Amygdala (tissue), 56 donors: ENCODE results near the gene ATP6V1G2.

Source experiments
- DNase-seq, 56 donors: peaks; one replicate each; lab custom pipeline; 2025; lab: John Stamatoyannopoulos, UW

Gene ATP6V1G2

GRCh38 chr6:31557443-31558317, 11.3 kb upstream of the ATP6V1G2 start:
- no peak for DNase-seq

DNA sequence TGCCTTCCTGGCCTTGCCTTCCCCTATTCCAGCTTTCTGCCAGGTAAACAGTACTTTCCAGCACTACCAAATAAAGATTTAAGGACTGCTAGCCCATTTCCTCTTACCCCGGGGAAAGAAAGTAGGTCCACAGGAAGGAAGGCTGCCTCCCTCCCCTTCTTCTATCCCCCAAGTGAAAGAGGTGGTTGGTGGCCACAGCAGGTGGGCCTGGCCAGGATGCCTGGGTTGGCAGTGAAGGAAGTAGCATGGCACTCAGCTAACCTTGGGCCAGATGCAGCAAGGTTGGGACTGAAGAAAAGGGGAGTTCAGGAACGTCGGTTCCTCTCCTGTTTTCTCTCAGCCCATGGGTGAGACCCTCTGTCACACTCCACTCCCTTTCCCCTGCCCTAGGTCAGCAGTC, 9.9 kb upstream of the ATP6V1G2 start:
- DNase-seq, result no peak

- peak in 12 of 56 donors; percentile 2 to 66 (median 14) for DNase-seq
Observed at GRCh38 chr6:31551371-31551770, 5.0 kb upstream of the ATP6V1G2 start.

DNA sequence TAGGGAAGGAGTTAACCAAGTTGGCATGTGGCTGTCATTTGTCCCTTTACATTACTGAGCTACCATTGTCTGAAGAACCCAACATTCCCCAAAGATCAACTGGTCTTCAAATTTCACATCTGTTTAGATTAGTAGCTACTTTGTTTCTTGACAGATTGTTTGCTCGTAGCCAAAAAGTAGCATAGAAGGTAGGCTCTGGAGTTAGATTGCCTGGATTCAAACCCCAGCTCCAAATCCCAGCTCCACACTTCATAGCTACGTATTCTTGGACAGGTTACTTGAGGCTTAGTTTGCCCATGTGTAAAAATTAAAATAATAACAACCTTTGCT, 2.1 kb upstream of the ATP6V1G2 start:
- DNase-seq, result no peak

DNA sequence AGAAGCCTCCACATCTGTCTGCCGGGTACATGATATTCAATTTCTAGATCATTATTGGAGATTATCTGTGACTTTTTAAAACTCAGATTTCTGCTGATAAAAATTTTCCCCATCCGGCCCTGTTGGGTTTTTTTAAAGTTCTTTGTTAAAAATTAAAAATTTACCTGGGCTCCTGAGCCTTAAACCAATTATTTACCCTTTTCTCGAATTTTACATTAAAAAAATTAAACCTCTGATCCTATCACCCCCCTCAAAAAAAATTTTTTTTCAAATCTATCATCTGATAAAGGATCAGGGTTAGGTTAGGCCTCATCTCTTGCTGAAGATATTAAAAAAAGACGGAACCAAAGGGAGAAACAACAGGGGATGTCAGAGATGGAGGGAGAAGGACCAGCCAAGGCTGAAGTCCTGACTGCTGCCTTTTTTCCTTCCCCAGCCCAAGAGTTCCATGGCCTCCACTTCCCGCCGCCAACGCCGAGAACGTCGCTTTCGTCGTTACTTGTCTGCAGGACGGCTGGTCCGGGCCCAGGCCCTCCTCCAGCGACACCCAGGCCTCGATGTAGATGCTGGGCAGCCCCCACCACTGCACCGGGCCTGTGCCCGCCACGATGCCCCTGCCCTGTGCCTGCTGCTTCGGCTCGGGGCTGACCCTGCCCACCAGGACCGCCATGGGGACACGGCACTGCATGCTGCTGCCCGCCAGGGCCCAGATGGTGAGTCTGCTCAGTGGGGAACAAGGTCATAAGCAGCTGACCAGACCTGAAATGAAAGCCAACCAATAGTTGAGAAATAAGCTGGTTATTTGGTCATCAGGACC, 1.5 kb upstream of the ATP6V1G2 start:
- DNase-seq, result no peak

- DNase-seq, result peak; percentile 53 to 98 (median 94)
Observed at GRCh38 chr6:31546958-31547726, 734 bp upstream of the ATP6V1G2 start, which contains the start of gene NFKBIL1. Gene NFKBIL1 (plus strand): TSS chr6:31547608. CDS start chr6:31547695, 87 bp downstream.

DNA sequence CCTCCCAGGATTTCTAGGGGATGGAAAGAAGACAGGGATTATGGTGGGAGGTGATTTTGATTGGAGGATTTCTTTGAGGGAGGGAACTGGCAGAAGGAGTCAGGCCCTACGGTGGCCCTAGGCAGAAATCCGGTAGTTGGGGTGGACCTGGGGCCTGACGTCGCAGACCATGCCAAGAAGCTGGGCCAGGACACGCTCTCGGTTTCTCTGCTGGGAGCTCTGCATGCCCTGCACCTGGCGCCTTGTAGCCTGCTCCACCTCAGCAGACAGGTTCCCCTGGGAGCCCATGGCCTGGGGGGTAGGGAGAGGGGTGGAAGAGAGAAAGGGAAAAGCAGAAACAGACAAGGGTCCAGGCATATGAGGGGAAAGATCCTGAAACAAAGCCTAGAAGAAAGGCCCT, 1.1 kb downstream of the ATP6V1G2 start:
- DNase-seq, result no peak

DNA sequence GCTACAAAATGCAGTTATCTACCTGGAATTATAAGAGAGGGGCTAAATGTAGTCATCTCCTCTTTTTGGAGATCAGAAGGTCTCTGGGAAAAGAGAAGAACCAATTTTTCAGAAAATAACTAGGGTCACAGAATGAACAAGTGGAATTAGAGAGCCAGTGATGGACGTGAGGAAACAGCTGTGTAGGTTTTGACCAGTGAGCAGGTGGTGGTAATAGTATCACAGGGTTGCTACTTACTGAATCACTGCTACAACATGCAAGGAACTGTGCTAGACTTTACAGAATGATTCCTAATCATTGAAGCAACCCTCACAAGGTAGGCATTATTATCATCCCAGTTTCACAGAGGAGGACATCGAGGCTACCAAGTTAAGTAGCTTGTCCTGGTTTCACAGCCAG, 1.7 kb downstream of the ATP6V1G2 start:
- DNase-seq, result no peak

DNA sequence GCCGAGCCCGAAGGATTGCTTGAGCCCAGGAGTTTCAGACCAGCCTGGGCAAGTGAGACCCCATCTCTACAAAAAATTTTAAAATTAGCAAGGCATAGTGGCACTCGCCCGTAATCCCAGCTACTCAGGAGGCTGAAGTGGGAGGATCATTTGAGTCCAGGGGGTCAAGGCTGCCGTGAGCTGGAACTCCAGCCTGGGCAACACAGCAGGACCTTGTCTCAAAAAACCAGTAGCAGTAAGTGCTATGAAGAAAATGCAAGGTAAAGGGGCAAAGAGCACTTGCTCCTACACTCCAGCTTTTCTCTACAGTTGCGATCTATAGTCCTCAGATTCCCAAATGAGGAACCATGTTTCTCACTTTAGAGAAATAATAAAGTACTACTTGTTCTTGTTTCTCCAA, 2.8 kb downstream of the ATP6V1G2 start:
- DNase-seq, result no peak

- peak; percentile 67 to 97 (median 92) for DNase-seq
Observed at GRCh38 chr6:31541658-31542521, 4.5 kb downstream of the ATP6V1G2 start, which contains the start of gene DDX39B. Gene DDX39B (minus strand): TSS chr6:31542003. CDS start chr6:31540532, 1,471 bp downstream.

GRCh38 chr6:31541059-31541657, 5.2 kb downstream of the ATP6V1G2 start:
- peak in 12 of 56 donors; percentile 19 to 63 (median 41) for DNase-seq

- DNase-seq, result no peak
Observed at GRCh38 chr6:31540640-31541039, 5.8 kb downstream of the ATP6V1G2 start.

GRCh38 chr6:31538805-31539400, 7.5 kb downstream of the ATP6V1G2 start:
- DNase-seq, result no peak

DNA sequence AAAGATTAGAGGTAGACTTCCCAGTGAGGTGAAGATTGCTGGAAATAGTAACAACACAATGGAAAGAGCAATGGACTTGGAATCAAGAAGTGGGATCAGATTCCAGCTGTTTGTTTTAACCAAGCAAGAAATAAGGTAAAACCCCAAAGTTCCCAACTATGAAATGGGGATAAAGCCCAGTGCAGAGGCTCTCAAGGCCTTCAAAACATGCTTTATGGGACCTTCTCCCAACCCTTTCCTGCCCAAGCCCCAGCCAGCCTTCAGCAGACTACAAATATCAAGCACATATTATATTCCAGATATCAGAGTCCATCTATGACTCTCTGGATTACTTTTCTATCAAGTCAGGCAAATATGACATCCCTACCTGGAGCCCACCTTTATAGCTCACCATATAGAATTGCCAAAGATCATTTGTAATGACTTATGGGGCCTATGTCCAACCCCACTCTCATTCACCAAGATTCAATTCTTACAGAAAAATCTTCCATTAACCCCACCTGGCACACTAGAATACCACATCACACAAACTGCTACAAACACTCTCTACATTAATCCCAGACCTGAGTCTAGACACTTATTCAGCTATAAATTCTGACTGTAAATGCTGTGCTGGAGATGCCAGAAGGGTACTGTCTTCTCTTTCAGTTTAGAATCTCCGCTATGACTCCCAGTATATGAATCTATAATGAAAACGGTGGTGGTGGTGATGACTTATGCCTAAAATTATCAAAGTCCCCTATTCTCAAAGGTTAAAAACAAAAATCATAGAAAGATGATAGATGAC, 10.7 kb downstream of the ATP6V1G2 start:
- DNase-seq, result no peak

DNA sequence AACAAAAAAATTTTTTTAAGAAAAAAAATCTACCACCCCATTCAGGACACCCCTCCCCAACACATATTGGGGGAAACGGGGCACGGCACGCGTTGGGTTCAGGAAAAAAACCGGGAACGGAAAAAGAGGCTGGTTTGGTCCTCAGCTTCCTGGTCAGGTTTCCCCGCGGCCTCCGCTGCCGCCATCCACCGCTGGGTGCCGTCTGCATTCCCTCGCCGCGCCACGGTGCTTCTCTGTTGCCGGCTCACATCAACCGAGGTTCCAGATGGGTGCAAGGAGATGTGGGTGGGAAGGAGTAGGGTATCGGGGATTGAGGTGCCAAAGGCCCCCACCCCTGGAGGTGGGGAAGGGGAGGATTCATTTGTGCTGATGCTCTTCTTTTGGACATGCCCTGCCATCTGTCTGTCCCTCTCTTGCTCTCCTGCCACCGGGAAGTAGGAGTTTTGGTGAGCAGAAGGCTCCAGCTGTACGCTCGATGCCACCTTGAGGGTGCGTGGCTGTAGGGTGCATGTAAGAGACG, 11.8 kb downstream of the ATP6V1G2 start:
- DNase-seq, result no peak

GRCh38 chr6:31534011-31534410, 12.4 kb downstream of the ATP6V1G2 start:
- DNase-seq, result no peak

DNA sequence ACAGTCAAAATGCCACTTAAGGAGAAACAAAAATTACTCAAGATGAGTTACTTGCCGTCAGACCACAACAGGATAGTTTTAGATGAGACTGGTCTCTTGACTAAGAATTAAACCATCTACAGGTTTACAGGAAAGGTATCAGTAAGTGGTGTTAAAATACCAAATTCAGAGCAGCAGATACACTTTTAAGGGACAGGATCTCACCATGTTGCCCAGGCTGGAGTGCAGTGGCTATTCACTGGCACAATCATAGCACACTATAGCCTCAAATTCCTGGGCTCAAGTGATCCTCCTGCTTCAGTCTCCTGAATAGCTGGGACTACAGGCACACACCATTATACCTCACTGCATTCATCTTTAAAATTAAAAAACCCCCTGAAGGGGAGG, 13.0 kb downstream of the ATP6V1G2 start:
- DNase-seq, result no peak
